Lower leg skin (tissue), 4 donors: ENCODE results near the gene FLNB. TPM values are rescaled to one million over a fixed set of nuclear protein-coding genes. Genes with fewer than 3 reads are reported as not detected.

Source experiments
- DNase-seq, 2 donors: peaks; one replicate each; pipeline ENCODE4 v3.0.0-alpha.2; 2019; ENCODE audit warnings: low spot score in 2 of 2
- H3K4me3 ChIP-seq: fragments of 200-600 bp; sonication (generic); 2 replicates; pipeline ENCODE4 v1.5.1; 2017; ENCODE audit warnings: mild to moderate bottlenecking, low read depth; ENCODE audit not compliant: poor library complexity, severe bottlenecking
- CTCF ChIP-seq, 3 donors: fragments of 450-650 bp; IDR thresholded peaks; one replicate each; pipeline ENCODE4 v1.5.1; 2016; ENCODE audit warnings: antibody characterized with exemption in 3 of 3, mild to moderate bottlenecking in 3 of 3, moderate library complexity in 2 of 3
- POLR2A ChIP-seq, 2 donors: fragments of 450-650 bp; IDR thresholded peaks; one replicate each; pipeline ENCODE4 v1.6.1; 2016 to 2017; ENCODE audit warnings: antibody characterized with exemption in 2 of 2, mild to moderate bottlenecking in 1 of 2, moderate library complexity in 1 of 2
- WGBS, 2 donors: methylation state at CpG; one replicate each; pipeline ENCODE4 v1.1.5; 2018; 5-methylcytosine and 5-hydroxymethylcytosine counted together
- intact Hi-C: fragments of 100-400 bp; cut with DNase I; formaldehyde crosslinking; loops from one replicate; pipeline ENCODE4 v1.15.0; 2023; ENCODE audit warnings: low total_unique reads
- total RNA-seq, 4 donors: library from RNA; depleted of rRNA; stranded (reverse); fragments of >200 nt; gene quantifications; one replicate each; pipeline ENCODE4 v1.1.0, GENCODE V29; 2016

The FLNB gene
- total RNA-seq, 4 donors from 2014 or later: 108 to 155 (median 128) TPM

DNA sequence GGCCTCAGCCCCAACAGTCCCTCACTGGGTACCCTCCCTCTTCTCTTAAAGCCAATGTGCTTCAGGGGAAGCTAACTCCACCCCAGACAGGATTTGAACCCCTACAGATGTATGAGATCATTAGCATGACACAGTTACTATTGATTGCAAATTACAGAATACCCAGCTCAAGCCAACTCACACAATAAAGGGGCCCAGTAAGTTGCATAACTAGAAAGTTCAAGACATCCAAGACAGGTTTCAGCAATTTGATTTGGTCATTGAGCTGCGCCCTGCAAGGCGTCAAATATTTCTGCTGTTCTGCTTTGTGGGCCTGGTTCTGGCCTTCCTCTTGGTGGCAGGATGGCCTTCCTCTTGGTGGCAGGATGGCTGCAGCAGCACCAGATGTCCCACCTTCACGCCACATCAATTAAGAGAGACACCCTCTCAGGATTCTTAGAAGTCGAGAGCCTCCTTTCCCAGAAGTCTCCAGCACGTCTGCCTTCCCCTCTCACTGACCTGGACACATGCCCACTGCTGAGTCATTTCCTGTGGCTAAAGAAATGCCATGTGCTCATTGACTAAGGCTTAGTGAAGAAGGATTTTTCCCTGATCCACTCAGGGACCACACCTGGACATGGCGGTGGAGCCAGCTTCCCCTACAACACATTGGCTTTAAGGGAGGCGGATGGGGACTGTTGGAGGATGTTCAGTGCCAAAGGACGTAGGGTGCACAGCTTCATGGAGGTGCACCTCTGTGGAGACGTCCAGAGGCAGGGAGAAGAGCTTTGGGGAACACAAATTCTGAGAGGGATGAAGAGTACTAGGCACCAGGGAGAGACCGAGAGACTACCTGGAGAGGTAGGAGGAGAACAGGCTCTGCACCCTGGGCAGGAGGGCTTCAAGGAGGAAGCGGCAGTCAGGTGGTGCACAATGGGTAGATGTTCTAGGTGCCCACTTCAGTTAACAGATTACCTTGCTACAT, 153.5 kb downstream of the FLNB start:
- intact Hi-C loops: no loop called here
- WGBS, 2 donors: 76 to 80% methylated on average over 11 of the region's 11 CpGs
- no peak overlapping the region for H3K4me3 ChIP-seq
- DNase-seq: peak in 1 of 2 donors; percentile 56
- TF ChIP-seq CTCF (IDR thresholded peaks at IDR 0.05) (no peak), POLR2A (IDR thresholded peaks at IDR 0.05) (no peak)

GRCh38 chr3:58163234-58163633, 155.0 kb downstream of the FLNB start:
- TF ChIP-seq POLR2A (IDR thresholded peaks at IDR 0.05) (no peak), CTCF (IDR thresholded peaks at IDR 0.05) (no peak)
- WGBS, 2 donors: 92 to 93% methylated on average over 14 of the region's 14 CpGs
- H3K4me3 ChIP-seq: no peak overlapping the region
- DNase-seq: no peak
- intact Hi-C loops: no loop called here

DNA sequence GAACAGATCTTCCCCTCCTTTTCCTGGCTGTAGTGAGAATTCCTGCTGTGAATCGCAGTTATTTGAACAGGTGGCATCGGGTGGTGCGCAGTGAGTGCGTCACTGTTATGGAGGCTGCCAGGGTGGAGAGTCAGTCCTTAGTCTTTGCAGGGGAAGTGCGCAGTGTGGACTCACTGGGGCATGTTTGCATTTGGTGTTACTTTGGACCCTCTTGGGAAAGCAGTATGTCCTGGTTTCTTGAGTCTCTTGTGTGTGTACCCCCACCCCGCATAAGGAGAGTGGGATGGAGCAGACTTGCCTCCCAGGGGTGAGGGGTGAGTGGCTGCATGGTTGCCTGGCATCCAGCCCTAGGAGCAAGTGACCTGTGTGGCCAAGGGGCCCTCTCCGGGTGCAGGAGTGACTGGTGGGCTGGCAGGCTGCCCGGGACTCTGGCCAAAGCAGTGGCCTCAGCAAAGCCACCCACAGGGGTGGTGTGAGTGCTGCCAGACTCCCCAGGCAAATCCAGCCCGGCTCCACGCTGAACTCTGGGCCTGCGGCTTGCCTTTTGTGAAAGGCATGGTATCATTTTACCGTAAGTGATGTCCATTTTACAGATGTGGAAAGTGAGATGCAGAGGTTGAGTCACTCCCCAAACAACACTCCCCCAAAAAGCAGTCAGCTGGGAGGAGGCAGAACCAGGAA, 156.1 kb downstream of the FLNB start:
- DNase-seq: no peak
- WGBS, 2 donors: 73 to 76% methylated on average over 11 to 12 of the region's 12 CpGs
- intact Hi-C loops: no loop called here
- no peak overlapping the region for H3K4me3 ChIP-seq
- TF ChIP-seq CTCF (IDR thresholded peaks at IDR 0.05): no peak
- no peak for TF ChIP-seq POLR2A (IDR thresholded peaks at IDR 0.05)

GRCh38 chr3:58164906-58165821, 156.9 kb downstream of the FLNB start:
- no peak for DNase-seq
- intact Hi-C loops: no loop called here
- no peak for TF ChIP-seq POLR2A (IDR thresholded peaks at IDR 0.05)
- TF ChIP-seq CTCF (IDR thresholded peaks at IDR 0.05): no peak
- no peak overlapping the region for H3K4me3 ChIP-seq
- WGBS, 2 donors: 79% methylated on average over 16 of the region's 16 CpGs
